ENCODE data around the gene CDKAL1. TPM values are rescaled to one million over a fixed set of nuclear protein-coding genes. Genes with fewer than 3 reads are reported as not detected.

Gene CDKAL1
- total and polyA plus RNA-seq, 2 of the 8 experiments (the other 6 are each of a cell fraction or from before 2014, with no cell fraction given): 8.4 to 24.6 TPM

DNA sequence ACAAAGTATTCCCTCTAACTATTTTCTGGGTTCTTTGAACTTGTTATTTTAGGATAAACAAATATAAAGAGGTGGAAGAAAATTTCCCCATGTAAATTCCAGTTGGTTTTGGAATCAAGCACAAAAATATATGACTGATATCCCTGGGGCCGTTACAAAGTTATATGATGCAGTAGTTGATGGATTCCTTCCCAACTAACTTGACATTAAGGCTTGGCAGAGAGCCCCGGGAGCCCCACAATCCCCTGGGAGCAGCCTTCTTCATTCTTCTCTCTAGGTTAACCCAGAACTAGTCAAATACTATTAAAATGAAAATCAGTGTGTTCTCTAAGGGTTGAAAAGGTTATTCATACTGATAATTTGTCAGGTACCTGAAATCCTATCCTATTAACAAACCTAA is 550.4 kb downstream of the CDKAL1 start:
- TF ChIP-seq MAFK (IDR thresholded peaks at IDR 0.05; ENCODE audit: low read depth, low read length) (no peak), RAD21 (IDR thresholded peaks at IDR 0.05 in 1 of 2, conservative IDR thresholded peaks at IDR 0.05 in 1 of 2; ENCODE audit: low read depth in 2 of 2, low read length in 2 of 2) (no peak), JUN (IDR thresholded peaks at IDR 0.05; ENCODE audit: low read depth, low read length) (no peak), CBX8 (IDR thresholded peaks at IDR 0.05; ENCODE audit: borderline replicate concordance, low read depth, low read length) (no peak), RBBP5 (IDR thresholded peaks at IDR 0.05; ENCODE audit: borderline replicate concordance, low read depth, low read length) (no peak)
- TF ChIP-seq, protein P1, sequence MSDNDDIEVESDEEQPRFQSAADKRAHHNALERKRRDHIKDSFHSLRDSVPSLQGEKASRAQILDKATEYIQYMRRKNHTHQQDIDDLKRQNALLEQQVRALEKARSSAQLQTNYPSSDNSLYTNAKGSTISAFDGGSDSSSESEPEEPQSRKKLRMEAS (IDR thresholded peaks at IDR 0.05): no peak
- Histone ChIP-seq H4K5ac (ENCODE audit: insufficient read length, low read depth, low read length) (no peak overlapping the region), H3K23ac (ENCODE audit: insufficient read length) (no peak overlapping the region), H4K91ac (replicated peaks; ENCODE audit: insufficient read length, low read length) (no peak overlapping the region), H3K56ac (replicated peaks; ENCODE audit: insufficient read length, low read depth, low read length) (no peak overlapping the region), H2BK120ac (replicated peaks; ENCODE audit: low read depth, low read length) (no peak overlapping the region), H2AFZ (ENCODE audit: low read length) (no peak overlapping the region), H4K8ac (ENCODE audit: extremely low read depth, insufficient read depth, low read length) (no peak overlapping the region), H3K4me3 (ENCODE audit: extremely low read depth in 1 of 4, insufficient read depth in 2 of 4, low read depth in 3 of 4, low read length in 4 of 4) (no peak overlapping the region), H3K9ac (replicated peaks in 1 of 4; ENCODE audit: extremely low read depth in 1 of 4, low read depth in 3 of 4, low read length in 3 of 4) (no peak overlapping the region), H3K4ac (replicated peaks; ENCODE audit: insufficient read length, low read depth, low read length) (no peak overlapping the region), H3K36me3 (ENCODE audit: control insufficient read depth in 2 of 4, insufficient read depth in 4 of 4, low read length in 3 of 4) (no peaks in the 10 kb centered on the region), H3K79me2 (ENCODE audit: control insufficient read depth in 1 of 2, insufficient read depth in 2 of 2, low read length in 2 of 2) (no peaks in the 10 kb centered on the region), H2BK15ac (ENCODE audit: low read length) (no peak overlapping the region), H2AK5ac (ENCODE audit: low read depth, low read length) (no peak overlapping the region), H3K9me3 (ENCODE audit: insufficient read depth in 2 of 2, low read depth in 1 of 2, low read length in 1 of 2) (no peaks in the 10 kb centered on the region), H3K14ac (ENCODE audit: insufficient read length) (no peak overlapping the region), H3K27me3 (replicated peaks in 1 of 4; ENCODE audit: control insufficient read depth in 3 of 4, extremely low read depth in 1 of 4, insufficient read depth in 3 of 4, low read length in 3 of 4) (no peaks in the 10 kb centered on the region), H3K4me2 (ENCODE audit: insufficient read depth in 1 of 2, low read depth in 2 of 2, low read length in 2 of 2) (no peak overlapping the region), H3K23me2 (ENCODE audit: low read depth, low read length) (no peaks in the 10 kb centered on the region), H2BK20ac (ENCODE audit: low read length) (no peak overlapping the region), H4K20me1 (replicated peaks in 1 of 2; ENCODE audit: control insufficient read depth in 1 of 2, insufficient read depth in 2 of 2, low read length in 2 of 2) (no peaks in the 10 kb centered on the region), H3K79me1 (ENCODE audit: low read depth, low read length) (no peaks in the 10 kb centered on the region), H3K27ac (ENCODE audit: low read depth, low read length) (no peak overlapping the region), H3K4me1 (replicated peaks in 1 of 4; ENCODE audit: control insufficient read depth in 3 of 4, insufficient read depth in 4 of 4, low read length in 3 of 4) (no peaks in the 10 kb centered on the region), H3K18ac (ENCODE audit: extremely low read depth, low read length) (no peak overlapping the region), H2BK5ac (ENCODE audit: low read depth, low read length) (no peak overlapping the region), H2BK12ac (ENCODE audit: low read depth, low read length) (no peak overlapping the region)
- ChIA-PET CTCF (ENCODE audit: partially characterized antibody) (no interaction called here), POLR2A (ENCODE audit: partially characterized antibody) (no interaction called here)
- no peak for DNase-seq (ENCODE audit: low read depth in 1 of 2, low spot score in 2 of 2)
- 88% methylated on average over 2 of the region's 2 CpGs; no CpG with 5 or more reads in 1 of the 2 experiments for WGBS, 2 experiments (ENCODE audit: extremely low coverage in 1 of 2, insufficient coverage in 1 of 2, insufficient read length in 1 of 2, insufficient replicate concordance in 2 of 2, low coverage in 1 of 2, low lambda C conversion rate in 2 of 2, missing lambda C conversion rate in 1 of 2)
- FAIRE-seq: no peak

Data from H1 (cell line).